Astrocyte (in vitro differentiated cells and primary cell): ENCODE data around the gene FOXI3. TPM values are rescaled to one million over a fixed set of nuclear protein-coding genes. Genes with fewer than 3 reads are reported as not detected.

Experiments
- DNase-seq: peaks from one replicate; pipeline ENCODE4 v3.0.0-alpha.2; 2010; ENCODE audit warnings: low read depth
- FAIRE-seq: peaks from 2 replicates; lab custom pipeline; 2011; peaks lifted over from hg19 to GRCh38; lab: Jason Lieb, UNC
- H2AFZ ChIP-seq: 2 replicates; pipeline ENCODE4 v1.6.0; 2012; ENCODE audit warnings: low read depth, low read length, inconsistent platforms
- H3K27ac ChIP-seq: 2 replicates; pipeline ENCODE4 v1.5.1; 2011; ENCODE audit warnings: low read depth, low read length, inconsistent platforms
- H3K27me3 ChIP-seq: 2 replicates; pipeline ENCODE4 v1.6.0; 2011; ENCODE audit warnings: low read length, inconsistent platforms; ENCODE audit not compliant: insufficient read depth
- H3K36me3 ChIP-seq: 2 replicates; pipeline ENCODE4 v1.5.1; 2011; ENCODE audit warnings: low read length, inconsistent platforms; ENCODE audit not compliant: insufficient read depth
- H3K4me1 ChIP-seq: 2 replicates; pipeline ENCODE4 v1.5.1; 2011; ENCODE audit warnings: low read length, inconsistent platforms; ENCODE audit not compliant: insufficient read depth
- H3K4me2 ChIP-seq: 2 replicates; pipeline ENCODE4 v1.6.0; 2012; ENCODE audit warnings: low read length, inconsistent platforms
- H3K4me3 ChIP-seq: 2 replicates; pipeline ENCODE4 v1.5.1; 2011; ENCODE audit warnings: low read depth, mild to moderate bottlenecking, low read length, inconsistent platforms; ENCODE audit not compliant: insufficient read depth
- H3K79me2 ChIP-seq: 2 replicates; pipeline ENCODE4 v1.6.0; 2012; ENCODE audit warnings: mild to moderate bottlenecking, low read length, inconsistent platforms; ENCODE audit not compliant: insufficient read depth
- H3K9ac ChIP-seq: 2 replicates; pipeline ENCODE4 v1.6.0; 2012; ENCODE audit warnings: mild to moderate bottlenecking, low read length, inconsistent platforms
- H3K9me3 ChIP-seq: 2 replicates; pipeline ENCODE4 v1.5.1; 2012; ENCODE audit warnings: low read depth, mild to moderate bottlenecking, low read length, inconsistent platforms; ENCODE audit not compliant: insufficient read depth
- H4K20me1 ChIP-seq: 2 replicates; pipeline ENCODE4 v1.6.0; 2012; ENCODE audit warnings: low read length, inconsistent platforms; ENCODE audit not compliant: insufficient read depth
- H3K27ac Mint-ChIP-seq: one replicate; pipeline ENCODE4 v1.8.0; 2021; ENCODE audit warnings: mild to moderate bottlenecking, mixed read lengths; ENCODE audit not compliant: unreplicated experiment
- H3K27me3 Mint-ChIP-seq: one replicate; pipeline ENCODE4 v1.8.0; 2021; ENCODE audit warnings: low read depth, mixed read lengths; ENCODE audit not compliant: unreplicated experiment
- H3K36me3 Mint-ChIP-seq: one replicate; pipeline ENCODE4 v1.8.0; 2021; ENCODE audit warnings: low read depth, mixed read lengths; ENCODE audit not compliant: unreplicated experiment
- H3K4me1 Mint-ChIP-seq: one replicate; pipeline ENCODE4 v1.8.0; 2021; ENCODE audit warnings: low read depth, mixed read lengths; ENCODE audit not compliant: unreplicated experiment
- H3K4me3 Mint-ChIP-seq: one replicate; pipeline ENCODE4 v1.8.0; 2021; ENCODE audit warnings: mild to moderate bottlenecking, moderate library complexity, mixed read lengths; ENCODE audit not compliant: unreplicated experiment
- H3K9me3 Mint-ChIP-seq: one replicate; pipeline ENCODE4 v1.8.0; 2021; ENCODE audit warnings: mild to moderate bottlenecking, mixed read lengths; ENCODE audit not compliant: unreplicated experiment
- EZH2 ChIP-seq: IDR thresholded peaks from 2 replicates; pipeline ENCODE4 v1.6.1; 2012; ENCODE audit warnings: mild to moderate bottlenecking, low read length, inconsistent platforms; ENCODE audit not compliant: insufficient read depth
- total RNA-seq: library from RNA; stranded (reverse); gene quantifications from 2 replicates; pipeline ENCODE4 v1.2.1, GENCODE V29; 2021
- TF ChIP-seq, protein P1 (sequence below): IDR thresholded peaks from 2 replicates; pipeline ENCODE4 v1.5.1; 2011; ENCODE audit warnings: low read depth, mild to moderate bottlenecking, inconsistent platforms, low read length, moderate library complexity; ENCODE audit not compliant: insufficient read depth

FOXI3 gene
- total RNA-seq, 1 donor from 2014 or later = 2.3 TPM

DNA sequence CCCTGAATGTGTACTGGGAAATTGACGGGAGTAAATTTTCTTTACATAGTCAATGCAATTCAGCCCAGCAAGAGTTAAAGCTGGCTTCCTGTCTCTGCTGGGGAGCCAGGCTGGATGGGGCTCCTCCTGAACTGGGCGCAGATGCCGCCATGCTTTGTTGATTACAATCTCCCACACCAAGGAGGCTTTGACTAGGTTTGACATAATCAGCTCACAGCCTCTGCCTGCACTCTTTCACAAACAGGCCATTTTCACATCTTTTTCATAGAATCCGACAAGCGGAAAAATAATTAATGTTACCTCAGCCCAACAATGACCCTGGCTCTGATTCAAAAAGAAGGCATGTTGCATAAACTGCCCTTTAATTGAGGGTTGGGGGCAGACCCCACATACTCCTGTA, 54.3 kb downstream of the FOXI3 start:
- Mint-ChIP-seq H3K9me3 (no peaks in the 10 kb centered on the region), H3K27me3 (peaks cover 3% of the 10 kb centered on the region), H3K4me3 (no peak overlapping the region), H3K36me3 (no peaks in the 10 kb centered on the region), H3K27ac (no peak overlapping the region), H3K4me1 (no peaks in the 10 kb centered on the region)
- no peaks in the 10 kb centered on the region for H4K20me1 ChIP-seq
- no peak overlapping the region for H2AFZ ChIP-seq
- H3K4me1 ChIP-seq = no peaks in the 10 kb centered on the region
- H3K79me2 ChIP-seq = no peaks in the 10 kb centered on the region
- FAIRE-seq = no peak
- DNase-seq = no peak
- H3K36me3 ChIP-seq = no peaks in the 10 kb centered on the region
- no peak overlapping the region for H3K27ac ChIP-seq
- no peaks in the 10 kb centered on the region for H3K27me3 ChIP-seq
- no peak for TF ChIP-seq EZH2
- TF ChIP-seq, protein P1, sequence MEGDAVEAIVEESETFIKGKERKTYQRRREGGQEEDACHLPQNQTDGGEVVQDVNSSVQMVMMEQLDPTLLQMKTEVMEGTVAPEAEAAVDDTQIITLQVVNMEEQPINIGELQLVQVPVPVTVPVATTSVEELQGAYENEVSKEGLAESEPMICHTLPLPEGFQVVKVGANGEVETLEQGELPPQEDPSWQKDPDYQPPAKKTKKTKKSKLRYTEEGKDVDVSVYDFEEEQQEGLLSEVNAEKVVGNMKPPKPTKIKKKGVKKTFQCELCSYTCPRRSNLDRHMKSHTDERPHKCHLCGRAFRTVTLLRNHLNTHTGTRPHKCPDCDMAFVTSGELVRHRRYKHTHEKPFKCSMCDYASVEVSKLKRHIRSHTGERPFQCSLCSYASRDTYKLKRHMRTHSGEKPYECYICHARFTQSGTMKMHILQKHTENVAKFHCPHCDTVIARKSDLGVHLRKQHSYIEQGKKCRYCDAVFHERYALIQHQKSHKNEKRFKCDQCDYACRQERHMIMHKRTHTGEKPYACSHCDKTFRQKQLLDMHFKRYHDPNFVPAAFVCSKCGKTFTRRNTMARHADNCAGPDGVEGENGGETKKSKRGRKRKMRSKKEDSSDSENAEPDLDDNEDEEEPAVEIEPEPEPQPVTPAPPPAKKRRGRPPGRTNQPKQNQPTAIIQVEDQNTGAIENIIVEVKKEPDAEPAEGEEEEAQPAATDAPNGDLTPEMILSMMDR = no peak
- H3K9me3 ChIP-seq = no peaks in the 10 kb centered on the region
- no peak overlapping the region for H3K4me2 ChIP-seq
- no peak overlapping the region for H3K9ac ChIP-seq
- no peak overlapping the region for H3K4me3 ChIP-seq

Other genes with a start within 250 kb of the FOXI3 start
- 26.3 and 27.1 TPM in 2 replicates for gene EIF2AK3, start 174.8 kb upstream of the FOXI3 start, total RNA-seq
- gene RPIA, start 239.0 kb upstream of the FOXI3 start, total RNA-seq = 11.4 and 13.3 TPM in 2 replicates